ENCODE results near the gene MCTP1.
A peak's percentile ranks its signal among the peaks of the same experiment; 100 is the strongest.

MCTP1 gene

DNA sequence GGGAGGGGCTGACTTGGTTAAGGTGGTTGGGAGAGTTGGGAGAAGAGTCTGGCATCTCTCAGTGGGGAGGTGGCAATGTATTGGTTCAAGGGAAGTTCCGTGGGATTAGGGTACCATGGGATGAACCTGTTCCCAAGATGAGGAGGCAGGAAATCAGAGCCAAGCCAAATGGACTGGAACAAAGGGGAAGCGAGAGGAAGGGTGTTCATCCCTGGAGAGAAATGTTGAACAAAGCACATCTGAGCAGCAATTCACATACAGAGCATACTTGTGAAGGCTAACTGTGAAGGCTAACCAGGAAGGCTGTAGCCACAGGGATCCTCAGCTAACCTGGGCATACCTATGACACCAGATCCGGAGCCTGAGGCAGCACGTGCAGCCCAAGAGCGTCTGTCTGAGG is 214.0 kb downstream of the MCTP1 start:
- Histone ChIP-seq H3K27ac (no peak overlapping the region), H3K4me3 (no peak overlapping the region), H3K4me2 (no peak overlapping the region), H4K20me1 (no peaks in the 10 kb centered on the region), H3K36me3 (no peaks in the 10 kb centered on the region), H3K4me1 (no peaks in the 10 kb centered on the region), H3K9me3 (no peaks in the 10 kb centered on the region), H3K27me3 (no peaks in the 10 kb centered on the region), H3K9ac (no peak overlapping the region)
- TF ChIP-seq Cebpa-rat (IDR thresholded peaks at IDR 0.05): no peak

DNA sequence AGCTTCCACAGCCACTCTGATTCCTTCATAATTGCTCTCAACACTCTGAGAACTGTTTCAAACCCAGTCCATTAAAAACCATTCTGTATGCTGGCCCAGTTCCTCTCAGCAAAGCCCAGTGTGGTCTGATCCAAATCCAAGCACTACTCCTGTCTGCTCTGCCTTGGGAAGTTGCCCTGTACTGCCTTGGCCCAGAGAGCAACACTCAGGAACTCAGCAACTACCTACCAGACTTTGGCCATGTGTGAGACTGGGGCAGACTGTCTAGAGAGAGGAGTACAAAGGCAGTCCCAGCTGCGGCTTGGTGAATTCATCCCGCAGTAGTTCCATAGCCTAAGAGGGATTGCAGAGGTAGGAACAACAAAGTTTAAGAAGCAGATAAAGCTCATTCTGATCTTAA is 214.4 kb downstream of the MCTP1 start:
- Histone ChIP-seq H3K27me3 (no peaks in the 10 kb centered on the region), H3K4me2 (no peak overlapping the region), H3K36me3 (no peaks in the 10 kb centered on the region), H3K27ac (no peak overlapping the region), H4K20me1 (no peaks in the 10 kb centered on the region), H3K4me1 (no peaks in the 10 kb centered on the region), H3K9ac (no peak overlapping the region), H3K9me3 (no peaks in the 10 kb centered on the region), H3K4me3 (no peak overlapping the region)
- no peak for TF ChIP-seq Cebpa-rat (IDR thresholded peaks at IDR 0.05)

DNA sequence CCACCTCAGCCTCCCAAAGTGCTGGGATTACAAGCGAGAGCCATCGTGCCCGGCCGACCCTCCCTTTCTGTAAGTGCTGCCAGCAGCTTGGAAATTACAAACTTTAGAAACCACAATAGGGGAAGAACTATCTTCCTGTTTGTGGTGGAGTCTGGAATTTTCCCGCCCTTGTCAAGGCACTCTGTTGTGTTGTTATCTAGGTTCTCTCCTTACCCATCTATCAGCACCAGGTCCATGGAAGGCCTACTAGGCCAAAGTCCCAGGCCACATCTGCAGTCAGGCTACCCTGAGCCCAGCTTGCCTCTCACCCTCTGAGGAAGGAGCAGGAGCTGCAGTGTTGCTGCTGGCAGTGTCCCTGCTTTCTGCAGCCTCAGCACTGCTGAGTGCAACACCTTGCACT is 214.9 kb downstream of the MCTP1 start:
- no peak for TF ChIP-seq Cebpa-rat (IDR thresholded peaks at IDR 0.05)
- Histone ChIP-seq H3K27me3 (no peaks in the 10 kb centered on the region), H4K20me1 (no peaks in the 10 kb centered on the region), H3K4me1 (no peaks in the 10 kb centered on the region), H3K4me3 (no peak overlapping the region), H3K9ac (no peak overlapping the region), H3K4me2 (no peak overlapping the region), H3K36me3 (no peaks in the 10 kb centered on the region), H3K27ac (no peak overlapping the region), H3K9me3 (no peaks in the 10 kb centered on the region)

DNA sequence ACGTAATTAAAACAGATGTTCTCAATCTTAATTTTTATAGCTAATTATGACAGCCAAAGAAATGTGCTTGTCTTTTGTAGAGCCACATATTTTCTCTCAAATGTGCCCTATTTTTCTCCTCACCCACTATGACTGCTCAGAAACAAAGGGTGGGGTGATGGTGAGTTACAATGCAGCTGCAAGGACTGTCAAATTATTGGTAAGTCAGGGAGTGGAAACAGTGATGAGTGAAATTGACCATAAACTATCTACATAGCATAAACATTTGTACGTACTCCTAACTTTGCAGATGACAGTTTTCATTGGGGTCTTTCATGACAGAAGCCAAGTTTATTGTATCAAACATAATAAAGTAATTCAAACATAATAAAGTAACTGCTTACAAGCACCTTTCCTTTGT is 215.9 kb downstream of the MCTP1 start:
- Histone ChIP-seq H4K20me1 (no peaks in the 10 kb centered on the region), H3K9me3 (no peaks in the 10 kb centered on the region), H3K36me3 (no peaks in the 10 kb centered on the region), H3K27ac (no peak overlapping the region), H3K9ac (no peak overlapping the region), H3K4me2 (no peak overlapping the region), H3K4me1 (no peaks in the 10 kb centered on the region), H3K27me3 (no peaks in the 10 kb centered on the region), H3K4me3 (no peak overlapping the region)
- no peak for TF ChIP-seq Cebpa-rat (IDR thresholded peaks at IDR 0.05)

DNA sequence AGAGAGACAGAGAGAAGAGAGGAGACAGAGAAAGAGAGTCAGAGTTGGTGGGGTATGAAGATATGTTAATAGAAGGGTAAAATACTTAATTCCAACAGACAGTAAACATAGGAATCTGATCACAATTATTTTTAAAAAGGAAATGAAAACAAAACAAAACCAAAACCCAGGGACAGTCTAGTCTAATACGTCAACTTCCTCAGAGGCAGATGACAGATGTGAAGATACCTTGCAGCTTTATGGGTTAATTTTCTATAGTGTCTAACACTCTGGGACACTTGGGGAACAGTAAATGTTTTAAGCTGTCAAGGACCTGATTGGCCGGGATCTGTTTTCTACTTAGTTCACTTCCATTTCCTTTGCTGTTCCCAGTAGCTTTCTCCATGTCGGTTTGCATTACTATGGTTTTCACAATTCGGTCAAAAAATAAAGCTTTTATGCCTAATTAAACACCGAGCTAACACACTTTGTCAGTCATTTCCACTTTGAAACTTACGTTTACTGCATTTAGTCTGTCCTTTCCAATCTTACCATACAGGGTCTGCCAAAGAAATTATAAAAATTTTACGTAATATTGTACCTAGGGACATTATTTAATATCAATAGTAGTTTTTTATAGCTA is 216.5 kb downstream of the MCTP1 start:
- H3K4me3 ChIP-seq: no peak overlapping the region
- no peak for TF ChIP-seq Cebpa-rat (IDR thresholded peaks at IDR 0.05)
- no peak overlapping the region for H3K27ac ChIP-seq
- H3K9ac ChIP-seq: no peak overlapping the region
- H4K20me1 ChIP-seq: no peaks in the 10 kb centered on the region
- H3K9me3 ChIP-seq: no peaks in the 10 kb centered on the region
- no peak overlapping the region for H3K4me2 ChIP-seq
- H3K27me3 ChIP-seq: no peaks in the 10 kb centered on the region
- no peaks in the 10 kb centered on the region for H3K36me3 ChIP-seq
- no peaks in the 10 kb centered on the region for H3K4me1 ChIP-seq

DNA sequence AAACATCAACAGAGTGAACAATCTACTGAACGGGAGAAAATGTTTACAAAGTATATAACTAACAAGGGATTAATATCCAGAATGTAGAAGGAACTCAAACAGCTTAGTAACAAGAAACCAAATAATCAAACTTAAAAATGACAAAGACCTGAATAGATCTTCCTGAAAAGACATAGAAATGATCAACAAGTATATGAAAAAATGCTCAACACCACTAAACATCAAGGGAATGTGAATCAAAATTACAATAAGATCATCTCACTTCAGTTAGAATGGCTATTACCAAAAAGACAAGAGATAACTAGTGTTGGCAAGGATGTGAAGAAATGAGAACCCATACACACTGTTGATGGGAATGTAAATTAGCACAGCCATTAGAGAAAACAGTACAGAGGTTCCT is 218.8 kb downstream of the MCTP1 start:
- no peaks in the 10 kb centered on the region for H3K9me3 ChIP-seq
- no peaks in the 10 kb centered on the region for H3K4me1 ChIP-seq
- no peak for TF ChIP-seq Cebpa-rat (IDR thresholded peaks at IDR 0.05)
- H3K4me2 ChIP-seq: no peak overlapping the region
- no peaks in the 10 kb centered on the region for H3K27me3 ChIP-seq
- H3K36me3 ChIP-seq: no peaks in the 10 kb centered on the region
- H3K4me3 ChIP-seq: no peak overlapping the region
- no peak overlapping the region for H3K27ac ChIP-seq
- no peaks in the 10 kb centered on the region for H4K20me1 ChIP-seq
- no peak overlapping the region for H3K9ac ChIP-seq

DNA sequence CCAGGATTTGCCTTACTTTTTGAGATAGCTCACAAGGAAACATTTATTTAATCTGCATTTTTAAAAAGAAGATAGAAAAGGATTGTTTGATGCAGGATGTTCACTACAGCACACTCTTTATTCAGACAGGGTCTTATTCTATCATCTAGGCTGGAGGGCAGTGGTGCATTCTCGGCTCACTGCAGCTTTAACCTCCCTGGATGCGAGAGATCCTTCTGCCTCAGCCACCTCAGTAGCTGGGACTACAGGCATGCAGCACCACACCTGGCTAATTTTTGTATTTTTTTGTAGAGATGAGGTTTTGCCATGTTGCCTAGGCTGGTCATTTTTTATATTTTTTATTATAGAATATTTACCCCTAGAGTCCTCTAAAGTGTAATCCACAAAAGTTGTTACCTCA is 221.4 kb downstream of the MCTP1 start:
- Histone ChIP-seq H3K36me3 (no peaks in the 10 kb centered on the region), H4K20me1 (no peaks in the 10 kb centered on the region), H3K4me1 (peaks cover 5% of the 10 kb centered on the region), H3K9me3 (no peaks in the 10 kb centered on the region), H3K4me3 (no peak overlapping the region), H3K27me3 (no peaks in the 10 kb centered on the region), H3K27ac (no peak overlapping the region), H3K9ac (no peak overlapping the region), H3K4me2 (no peak overlapping the region)
- no peak for TF ChIP-seq Cebpa-rat (IDR thresholded peaks at IDR 0.05)

DNA sequence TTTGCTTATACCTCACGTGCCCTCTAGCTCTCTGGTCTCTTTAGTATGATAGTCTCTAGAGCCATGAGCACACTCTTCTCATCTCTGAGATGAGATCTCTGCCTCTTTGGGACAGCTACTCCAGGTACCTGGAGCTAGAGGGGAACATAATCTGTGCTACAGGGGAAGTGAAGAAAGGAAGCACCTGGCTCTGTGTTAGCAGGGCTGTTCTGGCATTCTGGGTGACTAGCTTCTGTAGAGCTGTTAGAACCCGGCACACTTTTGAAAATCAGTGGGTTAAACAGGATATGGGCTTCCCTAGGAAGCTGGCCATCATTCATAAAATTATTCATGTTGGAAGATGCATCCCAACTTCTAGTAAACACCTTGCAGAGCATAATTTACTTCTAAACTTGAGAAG is 224.8 kb downstream of the MCTP1 start:
- Histone ChIP-seq H3K27me3 (no peaks in the 10 kb centered on the region), H3K36me3 (no peaks in the 10 kb centered on the region), H3K27ac (no peak overlapping the region), H3K9ac (no peak overlapping the region), H4K20me1 (no peaks in the 10 kb centered on the region), H3K4me3 (no peak overlapping the region), H3K9me3 (no peaks in the 10 kb centered on the region), H3K4me1 (peaks cover 5% of the 10 kb centered on the region), H3K4me2 (peak overlapping the region; percentile 5; the same call in 1 of the 2 replicates)
- no peak for TF ChIP-seq Cebpa-rat (IDR thresholded peaks at IDR 0.05)

DNA sequence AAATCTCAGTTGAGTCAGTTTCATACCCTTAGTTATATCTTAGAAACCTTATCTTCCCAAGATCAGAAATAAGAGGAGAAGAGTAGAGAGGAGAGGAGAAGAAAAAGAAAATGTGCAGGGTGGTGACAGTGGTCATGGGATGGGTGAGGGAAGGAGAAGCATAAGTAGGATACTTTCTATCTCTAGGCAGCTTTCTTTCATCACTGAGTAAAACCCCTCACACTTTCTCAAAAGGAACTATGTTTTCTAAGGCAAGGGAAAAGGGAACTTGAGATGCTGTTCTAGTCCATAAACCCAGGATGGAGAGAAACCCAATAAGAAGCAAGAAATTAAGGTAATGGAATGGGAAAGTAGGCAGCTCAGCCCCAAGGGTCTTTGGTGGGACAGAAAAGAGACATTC is 225.3 kb downstream of the MCTP1 start:
- peaks cover 5% of the 10 kb centered on the region for H3K4me1 ChIP-seq
- H3K27me3 ChIP-seq: no peaks in the 10 kb centered on the region
- TF ChIP-seq Cebpa-rat (IDR thresholded peaks at IDR 0.05): no peak
- H3K4me3 ChIP-seq: no peak overlapping the region
- H3K27ac ChIP-seq: no peak overlapping the region
- no peaks in the 10 kb centered on the region for H3K36me3 ChIP-seq
- H3K9me3 ChIP-seq: no peaks in the 10 kb centered on the region
- no peak overlapping the region for H3K9ac ChIP-seq
- H3K4me2 ChIP-seq: no peak overlapping the region
- no peaks in the 10 kb centered on the region for H4K20me1 ChIP-seq

DNA sequence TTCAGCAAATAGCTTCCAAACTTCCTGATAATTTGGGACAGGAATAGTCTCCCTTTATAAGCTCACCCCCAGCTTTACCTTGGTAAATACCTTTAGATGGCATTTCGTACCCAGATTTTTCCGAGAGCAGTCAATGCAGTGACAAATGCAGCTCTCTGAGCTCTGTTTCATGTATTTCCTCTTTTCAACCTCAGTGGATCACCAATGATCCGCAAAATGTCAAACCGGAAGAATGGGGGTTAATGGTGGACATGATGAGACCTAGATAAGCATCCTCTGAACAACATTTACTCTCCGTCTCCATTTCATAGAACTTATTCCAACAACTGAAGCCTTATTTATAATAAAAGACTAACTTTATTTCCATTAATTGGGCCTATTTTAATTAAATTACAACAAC is 227.3 kb downstream of the MCTP1 start:
- no peak overlapping the region for H3K27ac ChIP-seq
- no peak overlapping the region for H3K4me3 ChIP-seq
- H3K36me3 ChIP-seq: no peaks in the 10 kb centered on the region
- no peaks in the 10 kb centered on the region for H3K9me3 ChIP-seq
- H3K27me3 ChIP-seq: no peaks in the 10 kb centered on the region
- no peak overlapping the region for H3K4me2 ChIP-seq
- TF ChIP-seq Cebpa-rat (IDR thresholded peaks at IDR 0.05): no peak
- H3K4me1 ChIP-seq: peaks cover 5% of the 10 kb centered on the region
- H4K20me1 ChIP-seq: no peaks in the 10 kb centered on the region
- H3K9ac ChIP-seq: no peak overlapping the region

DNA sequence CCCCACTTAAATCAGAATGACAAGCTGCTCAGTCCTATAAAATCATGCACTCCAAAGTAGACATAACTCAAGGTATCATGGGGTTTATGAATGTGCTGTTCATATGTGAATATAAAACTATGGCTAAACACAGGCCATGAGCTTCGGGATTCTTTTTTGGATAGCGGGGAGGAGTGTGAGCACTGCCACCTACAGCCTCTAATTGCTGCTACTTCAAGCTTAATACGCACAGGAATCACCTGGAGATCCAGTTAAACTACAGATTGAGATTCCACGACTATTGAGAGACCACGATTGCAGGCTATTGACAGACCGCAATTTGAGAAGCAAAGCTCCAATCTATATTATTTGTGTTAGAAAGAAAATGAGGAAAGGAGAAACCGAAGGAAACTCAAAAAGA is 231.6 kb downstream of the MCTP1 start:
- no peak overlapping the region for H3K4me2 ChIP-seq
- H3K27ac ChIP-seq: no peak overlapping the region
- H3K36me3 ChIP-seq: no peaks in the 10 kb centered on the region
- no peak overlapping the region for H3K9ac ChIP-seq
- TF ChIP-seq Cebpa-rat (IDR thresholded peaks at IDR 0.05): no peak
- no peak overlapping the region for H3K4me3 ChIP-seq
- peaks cover 9% of the 10 kb centered on the region for H3K4me1 ChIP-seq
- no peaks in the 10 kb centered on the region for H3K27me3 ChIP-seq
- H3K9me3 ChIP-seq: no peaks in the 10 kb centered on the region
- no peaks in the 10 kb centered on the region for H4K20me1 ChIP-seq
